HG02678 (cell line): Measurements from ENCODE around the gene DST.

Experiments
- ATAC-seq: cut with Tn5 transposase; IDR thresholded peaks from one replicate; pipeline ENCODE4 v1.9.1; 2021; ENCODE audit warnings: mild to moderate bottlenecking, moderate library complexity; ENCODE audit not compliant: unreplicated experiment

Gene DST

GRCh38 chr6:56642366-56643261 lies at the start of gene DST:
Gene DST, minus strand, starts transcription at chr6:56642889.
- no peak for ATAC-seq

- no peak for ATAC-seq
These were observed 49.1 kb upstream of the DST start for GRCh38 chr6:56691814-56692213.

- no peak for ATAC-seq
These were observed 48.6 kb upstream of the DST start for GRCh38 chr6:56691286-56691595.

GRCh38 chr6:56690519-56691285 lies 48.0 kb upstream of the DST start:
- ATAC-seq: no peak

GRCh38 chr6:56689663-56690062 lies 47.0 kb upstream of the DST start:
- peak; percentile 5 for ATAC-seq

- peak; percentile 96 for ATAC-seq
These were observed 46.4 kb upstream of the DST start for GRCh38 chr6:56689114-56689513.

- ATAC-seq: no peak
These were observed 45.8 kb upstream of the DST start for GRCh38 chr6:56688521-56688920.

GRCh38 chr6:56687551-56687950 lies 44.9 kb upstream of the DST start:
- no peak for ATAC-seq

GRCh38 chr6:56686429-56686828 lies 43.7 kb upstream of the DST start:
- no peak for ATAC-seq

GRCh38 chr6:56685994-56686393 lies 43.3 kb upstream of the DST start:
- ATAC-seq: no peak

- ATAC-seq: no peak
These were observed 42.5 kb upstream of the DST start for GRCh38 chr6:56685102-56685733.

- ATAC-seq: no peak
These were observed 41.8 kb upstream of the DST start for GRCh38 chr6:56684342-56685101.

- ATAC-seq: no peak
These were observed 41.2 kb upstream of the DST start for GRCh38 chr6:56683882-56684281.

- ATAC-seq: no peak
These were observed 39.9 kb upstream of the DST start for GRCh38 chr6:56682635-56683034.

- no peak for ATAC-seq
These were observed 34.9 kb upstream of the DST start for GRCh38 chr6:56677559-56677958.

- no peak for ATAC-seq
These were observed 29.2 kb upstream of the DST start for GRCh38 chr6:56671651-56672461.

- ATAC-seq: no peak
These were observed 28.5 kb upstream of the DST start for GRCh38 chr6:56671160-56671559.

GRCh38 chr6:56669041-56669440 lies 26.4 kb upstream of the DST start:
- ATAC-seq: no peak

- ATAC-seq: no peak
These were observed 25.5 kb upstream of the DST start for GRCh38 chr6:56668158-56668557.

- no peak for ATAC-seq
These were observed 24.6 kb upstream of the DST start for GRCh38 chr6:56667336-56667735.
